CD4-positive, alpha-beta memory T cell (primary cell): Measurements from ENCODE around the gene ATP10A. TPM values are rescaled to one million over a fixed set of nuclear protein-coding genes. Genes with fewer than 3 reads are reported as not detected.

ENCODE experiments used
- CTCF ChIA-PET: fragments of 350-600 bp; sonication (Branson Sonifier 250); formaldehyde crosslinking; loops from one replicate; lab custom pipeline; 2021; ENCODE audit warnings: inconsistent platforms; ENCODE audit not compliant: partially characterized antibody; lab: Charles Lee
- POLR2A ChIA-PET: fragments of 350-600 bp; sonication (Branson Sonifier 250); formaldehyde crosslinking; loops from one replicate; lab custom pipeline; 2021; ENCODE audit not compliant: partially characterized antibody; lab: Charles Lee
- DNase-seq, 5 donors: peaks; one replicate each; pipeline versions ENCODE4 v3.0.0 to v3.0.0-alpha.2; 2020 to 2022; ENCODE audit warnings: mixed read lengths in 1 of 5
- H3K27ac ChIP-seq: one replicate; pipeline ENCODE4 v1.7.0; 2013; ENCODE audit warnings: low read depth, low read length
- H3K27me3 ChIP-seq: 2 replicates; pipeline ENCODE4 v1.7.0; 2013; ENCODE audit warnings: mild to moderate bottlenecking, low read length, moderate library complexity; ENCODE audit not compliant: insufficient read depth
- H3K36me3 ChIP-seq: 2 replicates; pipeline ENCODE4 v1.7.0; 2013; ENCODE audit warnings: mild to moderate bottlenecking, low read length, moderate library complexity; ENCODE audit not compliant: insufficient read depth
- H3K4me1 ChIP-seq: 2 replicates; pipeline ENCODE4 v1.7.0; 2013; ENCODE audit warnings: mild to moderate bottlenecking, low read length, moderate library complexity; ENCODE audit not compliant: insufficient read depth
- H3K4me3 ChIP-seq, 2 donors: one replicate each; pipeline ENCODE4 v1.7.0; 2013; ENCODE audit warnings: low read length in 2 of 2, mild to moderate bottlenecking in 1 of 2
- H3K9me3 ChIP-seq, 2 donors: one replicate each; pipeline ENCODE4 v1.7.0; 2013; ENCODE audit warnings: low read length in 2 of 2, control low read depth in 1 of 2; ENCODE audit not compliant: control insufficient read depth in 1 of 2
- H3K27ac Mint-ChIP-seq, 7 donors: one replicate each; pipeline ENCODE4 v1.8.0; 2020 to 2021; ENCODE audit warnings: mixed read lengths in 7 of 7, mild to moderate bottlenecking in 6 of 7, inconsistent platforms in 3 of 7, moderate library complexity in 3 of 7
- H3K27me3 Mint-ChIP-seq, 2 donors: one replicate each; pipeline ENCODE4 v1.8.0; 2020 to 2021; ENCODE audit warnings: mixed read lengths in 2 of 2
- H3K36me3 Mint-ChIP-seq, 2 donors: one replicate each; pipeline ENCODE4 v1.8.0; 2020 to 2021; ENCODE audit warnings: mixed read lengths in 2 of 2, inconsistent platforms in 1 of 2, mild to moderate bottlenecking in 1 of 2
- H3K4me1 Mint-ChIP-seq, 4 donors: one replicate each; pipeline ENCODE4 v1.8.0; 2020 to 2021; ENCODE audit warnings: mixed read lengths in 4 of 4, mild to moderate bottlenecking in 1 of 4
- H3K4me3 Mint-ChIP-seq, 8 donors: one replicate each; pipeline ENCODE4 v1.8.0; 2020 to 2021; ENCODE audit warnings: mixed read lengths in 8 of 8, mild to moderate bottlenecking in 7 of 8, moderate library complexity in 6 of 8, inconsistent platforms in 3 of 8
- H3K9me3 Mint-ChIP-seq, 8 donors: one replicate each; pipeline ENCODE4 v1.8.0; 2020 to 2021; ENCODE audit warnings: mixed read lengths in 8 of 8, mild to moderate bottlenecking in 5 of 8, inconsistent platforms in 3 of 8, moderate library complexity in 1 of 8
- intact Hi-C: fragments of 100-400 bp; cut with micrococcal nuclease; formaldehyde crosslinking; loops from one replicate; pipeline ENCODE4 v1.15.1; 2023
- polyA plus RNA-seq, 2 donors: library from polyadenylated mRNA; unstranded; fragments of 300-500 nt; fragmentation: Illumina TruSeq; gene quantifications; one replicate each; pipeline ENCODE4 v1.2.3, GENCODE V29; 2021
- total RNA-seq, 2 experiments: library from RNA; stranded (reverse); gene quantifications; one replicate each; pipeline ENCODE4 v1.2.3, GENCODE V29; 2021

The ATP10A gene
- total and polyA plus RNA-seq, 4 experiments from 2014 or later: 2.7 to 51.1 (median 29.7) TPM

DNA sequence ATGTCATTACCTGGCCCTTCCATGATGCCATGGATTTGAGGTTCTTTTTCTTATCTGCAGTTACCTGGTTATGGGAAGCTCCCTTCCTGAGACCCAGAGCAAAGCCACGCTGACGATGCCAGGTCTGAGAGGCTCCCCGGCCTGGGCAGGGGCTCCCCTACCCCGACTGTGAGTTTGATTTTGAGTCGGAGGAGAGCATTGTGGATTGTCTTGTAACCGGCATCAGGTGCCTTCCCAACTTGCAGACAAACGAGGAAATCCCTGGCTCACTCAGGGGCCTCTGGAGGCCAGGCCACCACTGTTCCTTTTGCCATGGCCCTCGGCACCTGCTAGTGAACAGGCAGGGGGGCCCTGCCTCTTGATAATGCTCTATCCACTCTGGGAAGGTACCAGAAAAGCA lies 151.4 kb downstream of the ATP10A start:
- DNase-seq: no peak
- H3K36me3 ChIP-seq: no peaks in the 10 kb centered on the region
- ChIA-PET POLR2A (no interaction called here), CTCF (interaction anchor here (1.9 to 2.9 kb wide), 2 partner anchors 8 to 222 kb away, joined by 7 to 19 read pairs; no protein-coding TSS in a partner anchor)
- peak overlapping the region in 1 of 7 donors; percentile 12 for H3K27ac Mint-ChIP-seq
- peaks cover 0 to 19% of the 10 kb centered on the region in 2 donors for H3K36me3 Mint-ChIP-seq
- H3K4me3 Mint-ChIP-seq: no peak overlapping the region
- H3K4me3 ChIP-seq: no peak overlapping the region
- no peaks in the 10 kb centered on the region for H3K27me3 Mint-ChIP-seq
- no peaks in the 10 kb centered on the region for H3K9me3 Mint-ChIP-seq
- intact Hi-C loops: loop anchor here (5.0 kb wide), 1 partner anchor 151 kb away; the partner anchor contains the start of gene ATP10A
- H3K4me1 Mint-ChIP-seq: peaks cover 0 to 1% (median 0%) of the 10 kb centered on the region in 4 donors
- no peaks in the 10 kb centered on the region for H3K27me3 ChIP-seq
- no peak overlapping the region for H3K27ac ChIP-seq
- H3K9me3 ChIP-seq: no peaks in the 10 kb centered on the region
- H3K4me1 ChIP-seq: no peaks in the 10 kb centered on the region

DNA sequence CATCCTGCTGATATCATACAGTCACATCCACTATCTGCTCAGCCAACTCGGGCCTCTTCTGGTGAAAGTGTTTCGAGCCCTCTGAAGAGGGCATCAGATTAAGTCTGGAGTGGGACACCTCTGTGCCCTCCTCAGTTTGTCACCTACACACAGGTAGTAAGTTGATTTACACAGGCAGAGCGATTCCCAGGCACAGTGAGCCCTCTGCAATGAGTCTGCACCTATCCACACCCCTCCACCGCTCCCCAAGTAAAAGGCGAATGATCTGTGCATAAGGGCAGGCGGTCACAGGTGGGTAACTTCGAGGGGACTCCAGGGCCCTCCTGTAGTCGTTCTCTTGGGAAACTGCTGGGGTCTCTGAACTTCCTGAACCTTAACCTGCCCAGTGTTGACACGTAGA lies 152.0 kb downstream of the ATP10A start:
- no peaks in the 10 kb centered on the region for H3K9me3 Mint-ChIP-seq
- no peaks in the 10 kb centered on the region for H3K27me3 Mint-ChIP-seq
- DNase-seq: no peak
- Histone ChIP-seq H3K9me3 (no peaks in the 10 kb centered on the region), H3K4me1 (no peaks in the 10 kb centered on the region), H3K27ac (no peak overlapping the region), H3K36me3 (no peaks in the 10 kb centered on the region), H3K27me3 (no peaks in the 10 kb centered on the region), H3K4me3 (no peak overlapping the region)
- peaks cover 0 to 1% (median 0%) of the 10 kb centered on the region in 4 donors for H3K4me1 Mint-ChIP-seq
- no peak overlapping the region for H3K4me3 Mint-ChIP-seq
- ChIA-PET CTCF (interaction anchor here (1.2 to 2.9 kb wide), 4 partner anchors 9 to 222 kb away, joined by 3 to 19 read pairs (median 5); no protein-coding TSS in a partner anchor), POLR2A (no interaction called here)
- intact Hi-C loops: loop anchor here (5.0 kb wide), 1 partner anchor 151 kb away; the partner anchor contains the start of gene ATP10A
- peaks cover 0 to 19% of the 10 kb centered on the region in 2 donors for H3K36me3 Mint-ChIP-seq
- peak overlapping the region in 1 of 7 donors; percentile 35 for H3K27ac Mint-ChIP-seq

DNA sequence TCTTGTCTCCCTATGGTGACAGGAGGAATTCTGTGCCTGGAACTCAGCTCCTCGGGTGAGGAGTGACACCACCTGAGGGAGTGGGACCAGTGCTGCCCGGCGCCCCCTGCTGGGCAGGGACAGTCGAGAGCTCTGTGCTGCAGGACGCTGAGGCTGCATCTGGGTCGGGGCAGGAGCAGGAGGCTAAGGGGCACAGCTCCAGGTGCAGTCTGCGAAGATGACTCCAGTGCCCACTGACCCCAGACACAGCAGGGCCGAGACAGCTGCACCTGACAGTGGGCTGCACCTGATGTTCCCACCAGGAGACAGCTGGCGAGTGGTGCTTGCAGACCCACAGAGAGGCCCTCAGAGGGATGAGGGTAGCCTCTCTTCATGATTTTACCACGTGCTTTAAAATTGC lies 152.9 kb downstream of the ATP10A start:
- Histone ChIP-seq H3K9me3 (no peaks in the 10 kb centered on the region), H3K36me3 (no peaks in the 10 kb centered on the region), H3K4me1 (no peaks in the 10 kb centered on the region), H3K4me3 (no peak overlapping the region), H3K27ac (no peak overlapping the region), H3K27me3 (no peaks in the 10 kb centered on the region)
- no peak overlapping the region for H3K27ac Mint-ChIP-seq
- H3K27me3 Mint-ChIP-seq: no peaks in the 10 kb centered on the region
- H3K36me3 Mint-ChIP-seq: peaks cover 0 to 22% of the 10 kb centered on the region in 2 donors
- no peak overlapping the region for H3K4me3 Mint-ChIP-seq
- POLR2A ChIA-PET: no interaction called here
- H3K9me3 Mint-ChIP-seq: no peaks in the 10 kb centered on the region
- intact Hi-C loops: loop anchor here (5.0 kb wide), 1 partner anchor 152 kb away; the partner anchor contains the start of gene ATP10A
- CTCF ChIA-PET: interaction anchor here (1.1 to 2.9 kb wide), 9 partner anchors 10 to 223 kb away, joined by 3 to 19 read pairs (median 5); no protein-coding TSS in a partner anchor
- peaks cover 0 to 1% (median 0%) of the 10 kb centered on the region in 4 donors for H3K4me1 Mint-ChIP-seq
- DNase-seq: peak in 4 of 5 donors; percentile 23 to 29 (median 26)

- Histone ChIP-seq H3K9me3 (no peaks in the 10 kb centered on the region), H3K4me3 (no peak overlapping the region), H3K27ac (no peak overlapping the region), H3K36me3 (no peaks in the 10 kb centered on the region), H3K27me3 (no peaks in the 10 kb centered on the region), H3K4me1 (no peaks in the 10 kb centered on the region)
- POLR2A ChIA-PET: no interaction called here
- Mint-ChIP-seq H3K4me3 (no peak overlapping the region), H3K27me3 (no peaks in the 10 kb centered on the region), H3K27ac (no peak overlapping the region), H3K36me3 (peaks cover 0 to 24% of the 10 kb centered on the region in 2 donors), H3K9me3 (no peaks in the 10 kb centered on the region), H3K4me1 (peaks cover 0 to 1% (median 0%) of the 10 kb centered on the region in 4 donors)
- CTCF ChIA-PET: interaction anchor here (1.1 to 2.9 kb wide), 7 partner anchors 10 to 224 kb away, joined by 3 to 19 read pairs (median 5); no protein-coding TSS in a partner anchor
- intact Hi-C loops: loop anchor here (5.0 kb wide), 1 partner anchor 153 kb away; the partner anchor contains the start of gene ATP10A
- no peak for DNase-seq
Observed at GRCh38 chr15:25709437-25710159, 153.5 kb downstream of the ATP10A start.

DNA sequence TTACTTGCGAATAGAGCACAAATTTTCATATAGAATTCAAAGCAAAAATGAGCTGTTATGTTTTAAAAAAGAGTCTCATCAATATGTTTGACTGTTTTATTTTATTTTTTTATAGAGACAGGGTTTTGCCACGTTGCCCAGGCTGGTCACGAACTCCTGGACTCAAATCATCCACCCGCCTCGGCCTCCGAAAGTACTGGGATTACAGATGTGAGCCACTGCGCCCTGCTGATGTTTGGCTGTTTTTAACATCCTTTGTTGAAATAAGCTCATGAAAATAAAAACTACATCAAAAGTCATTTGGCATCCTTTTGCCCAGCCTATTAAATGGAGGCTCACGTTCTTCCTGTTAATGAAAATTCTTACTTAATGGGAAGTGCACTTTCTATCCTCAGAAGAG lies 154.7 kb downstream of the ATP10A start:
- Histone ChIP-seq H3K36me3 (no peaks in the 10 kb centered on the region), H3K4me1 (no peaks in the 10 kb centered on the region), H3K27ac (no peak overlapping the region), H3K9me3 (no peaks in the 10 kb centered on the region), H3K27me3 (no peaks in the 10 kb centered on the region), H3K4me3 (no peak overlapping the region)
- CTCF ChIA-PET: no interaction called here
- H3K4me1 Mint-ChIP-seq: peaks cover 0 to 1% (median 0%) of the 10 kb centered on the region in 4 donors
- no peak overlapping the region for H3K27ac Mint-ChIP-seq
- DNase-seq: no peak
- H3K4me3 Mint-ChIP-seq: no peak overlapping the region
- POLR2A ChIA-PET: no interaction called here
- H3K27me3 Mint-ChIP-seq: no peaks in the 10 kb centered on the region
- peaks cover 0 to 22% of the 10 kb centered on the region in 2 donors for H3K36me3 Mint-ChIP-seq
- no peaks in the 10 kb centered on the region for H3K9me3 Mint-ChIP-seq
- intact Hi-C loops: no loop called here

GRCh38 chr15:25707656-25708365 lies 155.3 kb downstream of the ATP10A start:
- H3K27ac Mint-ChIP-seq: no peak overlapping the region
- H3K4me3 Mint-ChIP-seq: no peak overlapping the region
- intact Hi-C loops: no loop called here
- no peaks in the 10 kb centered on the region for H3K27me3 Mint-ChIP-seq
- Histone ChIP-seq H3K27ac (no peak overlapping the region), H3K9me3 (no peaks in the 10 kb centered on the region), H3K27me3 (no peaks in the 10 kb centered on the region), H3K36me3 (no peaks in the 10 kb centered on the region), H3K4me1 (no peaks in the 10 kb centered on the region), H3K4me3 (no peak overlapping the region)
- no peak for DNase-seq
- peaks cover 0 to 1% (median 0%) of the 10 kb centered on the region in 4 donors for H3K4me1 Mint-ChIP-seq
- CTCF ChIA-PET: no interaction called here
- peaks cover 0 to 20% of the 10 kb centered on the region in 2 donors for H3K36me3 Mint-ChIP-seq
- POLR2A ChIA-PET: no interaction called here
- no peaks in the 10 kb centered on the region for H3K9me3 Mint-ChIP-seq
